ENCODE results near the gene MMUT.
"Not testable (repeated sequence)": the region's sequence is repeated elsewhere in the genome, so short reads cannot be mapped to it uniquely, and the experiment has no call there.

Gene MMUT

GRCh38 chr6:49416195-49416594 lies 46.9 kb downstream of the MMUT start:
- DNase-seq, result no peak

GRCh38 chr6:49415358-49415757 lies 47.7 kb downstream of the MMUT start:
- no peak for DNase-seq

GRCh38 chr6:49410564-49410963 lies 52.5 kb downstream of the MMUT start:
- DNase-seq, result no peak

GRCh38 chr6:49409951-49410542 lies 53.0 kb downstream of the MMUT start:
- peak; percentile 68 for DNase-seq

GRCh38 chr6:49406250-49406970 lies 56.6 kb downstream of the MMUT start:
- DNase-seq, result no peak

GRCh38 chr6:49401063-49401462 lies 62.0 kb downstream of the MMUT start:
- no peak for DNase-seq

GRCh38 chr6:49386667-49387508 lies 76.2 kb downstream of the MMUT start:
- not testable (repeated sequence) for DNase-seq

GRCh38 chr6:49384904-49385303 lies 78.1 kb downstream of the MMUT start:
- no peak for DNase-seq

All from NCI-H146 (cell line).